Measurements from ENCODE around the gene FAP. TPM values are rescaled to one million over a fixed set of nuclear protein-coding genes. Genes with fewer than 3 reads are reported as not detected.

Gene FAP
- total RNA-seq, 4 donors from 2014 or later: 1.4 to 3.5 (median 2.0) TPM; not detected in 1

DNA sequence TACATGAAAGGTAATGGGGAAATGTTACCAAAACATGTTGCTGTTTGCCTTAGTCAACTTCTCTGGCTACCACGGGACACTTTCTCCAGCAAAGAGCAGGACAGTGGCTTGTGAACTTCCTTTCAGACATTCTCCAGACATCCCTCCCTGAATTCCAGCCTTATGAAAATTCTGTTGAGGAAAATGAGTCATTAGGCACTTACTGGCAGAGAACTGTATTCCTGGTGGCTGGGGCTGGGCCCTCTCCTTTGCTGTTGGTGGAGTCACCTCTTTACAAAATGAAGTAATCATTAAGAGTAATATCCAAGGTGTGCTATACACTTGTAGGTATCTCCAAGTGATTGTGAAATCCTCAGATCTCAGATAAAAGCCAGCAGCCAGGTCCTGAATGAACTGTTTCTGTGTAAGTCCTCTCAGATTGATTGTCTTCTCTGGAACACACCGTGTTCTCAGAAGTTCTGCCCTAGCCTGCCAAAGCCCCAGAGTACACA, 1.3 kb upstream of the FAP start:
- H3K36me3 ChIP-seq: no peaks in the 10 kb centered on the region
- peaks cover 0 to 16% (median 2%) of the 10 kb centered on the region in 4 donors for H3K4me1 ChIP-seq
- peak overlapping the region; percentile 41 to 65 (median 64) for H3K27ac ChIP-seq
- no peaks in the 10 kb centered on the region for H3K9me3 ChIP-seq
- DNase-seq: no peak
- TF ChIP-seq POLR2A (IDR thresholded peaks at IDR 0.05): no peak
- TF ChIP-seq EP300 (IDR thresholded peaks at IDR 0.05; ENCODE audit: low read depth): peak; percentile 78
- peak; percentile 63 to 83 (median 78) for TF ChIP-seq POLR2AphosphoS5 (IDR thresholded peaks at IDR 0.05)
- TF ChIP-seq, protein P1, sequence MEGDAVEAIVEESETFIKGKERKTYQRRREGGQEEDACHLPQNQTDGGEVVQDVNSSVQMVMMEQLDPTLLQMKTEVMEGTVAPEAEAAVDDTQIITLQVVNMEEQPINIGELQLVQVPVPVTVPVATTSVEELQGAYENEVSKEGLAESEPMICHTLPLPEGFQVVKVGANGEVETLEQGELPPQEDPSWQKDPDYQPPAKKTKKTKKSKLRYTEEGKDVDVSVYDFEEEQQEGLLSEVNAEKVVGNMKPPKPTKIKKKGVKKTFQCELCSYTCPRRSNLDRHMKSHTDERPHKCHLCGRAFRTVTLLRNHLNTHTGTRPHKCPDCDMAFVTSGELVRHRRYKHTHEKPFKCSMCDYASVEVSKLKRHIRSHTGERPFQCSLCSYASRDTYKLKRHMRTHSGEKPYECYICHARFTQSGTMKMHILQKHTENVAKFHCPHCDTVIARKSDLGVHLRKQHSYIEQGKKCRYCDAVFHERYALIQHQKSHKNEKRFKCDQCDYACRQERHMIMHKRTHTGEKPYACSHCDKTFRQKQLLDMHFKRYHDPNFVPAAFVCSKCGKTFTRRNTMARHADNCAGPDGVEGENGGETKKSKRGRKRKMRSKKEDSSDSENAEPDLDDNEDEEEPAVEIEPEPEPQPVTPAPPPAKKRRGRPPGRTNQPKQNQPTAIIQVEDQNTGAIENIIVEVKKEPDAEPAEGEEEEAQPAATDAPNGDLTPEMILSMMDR (IDR thresholded peaks at IDR 0.05): no peak
- intact Hi-C loops (cut with DNase I; ENCODE audit: low total_unique reads) (no loop called here), in situ Hi-C loops (cut with MboI; ENCODE audit: low pct_ligation_motif_present in 1 of 4, low pct_unique_long_range_greater_than_20kb in 1 of 4, low sequenced_read_pairs in 3 of 4) (no loop called here)
- no peak overlapping the region for H3K4me3 ChIP-seq
- no peaks in the 10 kb centered on the region for H3K27me3 ChIP-seq
- WGBS, 2 donors (ENCODE audit: low coverage in 1 of 2): 60% methylated on average over 2 of the region's 2 CpGs; no CpG with 5 or more reads in 1 of the 2 donors

DNA sequence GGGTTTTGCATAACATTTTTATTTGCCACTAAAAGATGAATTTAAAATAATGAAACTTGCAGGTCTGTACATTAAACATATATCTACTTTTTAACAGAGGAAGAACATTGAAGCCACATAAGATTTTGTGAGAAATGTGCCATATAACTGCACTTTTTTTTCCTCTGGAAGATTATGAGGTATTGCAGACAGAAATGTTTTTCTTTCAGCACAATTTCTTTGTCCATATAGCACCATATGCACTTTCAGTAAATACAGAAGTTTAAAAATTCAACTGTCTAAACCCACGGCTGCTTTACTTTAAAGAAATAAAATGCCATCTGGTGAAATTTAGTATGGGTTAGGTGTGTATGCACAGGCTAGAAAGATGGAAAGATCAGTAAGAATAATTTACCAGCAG, 470 bp upstream of the FAP start:
- Histone ChIP-seq H3K4me1 (peaks cover 0 to 16% (median 2%) of the 10 kb centered on the region in 4 donors), H3K36me3 (no peaks in the 10 kb centered on the region), H3K4me3 (no peak overlapping the region), H3K27ac (peak overlapping the region; percentile 58 to 65 (median 64)), H3K9me3 (no peaks in the 10 kb centered on the region), H3K27me3 (no peaks in the 10 kb centered on the region)
- no peak for DNase-seq
- WGBS, 2 donors (ENCODE audit: low coverage in 1 of 2): 78 to 82% methylated on average over 1 of the region's 1 CpG
- TF ChIP-seq, protein P1 (IDR thresholded peaks at IDR 0.05): no peak
- TF ChIP-seq POLR2A (IDR thresholded peaks at IDR 0.05): no peak
- no peak for TF ChIP-seq POLR2AphosphoS5 (IDR thresholded peaks at IDR 0.05)
- TF ChIP-seq EP300 (IDR thresholded peaks at IDR 0.05; ENCODE audit: low read depth): no peak
- intact Hi-C loops (cut with DNase I; ENCODE audit: low total_unique reads): no loop called here
- in situ Hi-C loops (cut with MboI; ENCODE audit: low pct_ligation_motif_present in 1 of 4, low pct_unique_long_range_greater_than_20kb in 1 of 4, low sequenced_read_pairs in 3 of 4): no loop called here

DNA sequence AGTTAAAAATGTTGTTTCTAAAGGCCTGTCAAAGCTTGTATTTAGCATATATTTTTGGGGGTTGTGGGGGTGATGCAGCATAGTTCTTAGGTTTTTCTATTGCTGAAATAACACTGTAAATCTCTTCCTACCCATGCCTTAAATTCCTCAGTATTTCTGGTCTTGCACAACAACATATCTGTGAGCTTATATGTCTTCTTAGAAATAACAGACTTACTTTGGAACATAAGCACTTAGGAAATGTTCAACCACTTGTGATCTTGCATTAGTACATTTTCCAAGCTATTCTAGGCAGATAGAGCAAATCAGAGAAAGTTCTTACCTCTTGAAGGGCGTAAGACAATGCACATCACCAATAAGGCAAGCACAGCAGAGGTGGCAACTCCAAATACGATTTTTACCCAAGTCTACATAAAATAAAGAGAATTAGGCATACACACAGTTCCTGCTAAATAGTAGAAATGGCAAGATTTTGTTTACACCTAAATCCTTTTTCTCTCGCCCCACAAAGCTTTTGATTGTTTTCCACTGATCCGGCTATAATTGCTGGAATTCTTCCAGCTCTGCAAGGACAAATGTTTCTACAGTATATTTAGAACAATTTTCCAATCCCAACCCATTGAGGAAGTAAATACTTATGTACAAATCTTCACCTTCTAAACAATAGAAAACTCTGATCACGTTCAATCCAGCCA, 512 bp downstream of the FAP start:
- Histone ChIP-seq H3K27me3 (no peaks in the 10 kb centered on the region), H3K36me3 (no peaks in the 10 kb centered on the region), H3K9me3 (no peaks in the 10 kb centered on the region), H3K4me3 (peak overlapping the region in 2 of 4 donors; percentile 5 to 13), H3K4me1 (peaks cover 0 to 16% (median 2%) of the 10 kb centered on the region in 4 donors), H3K27ac (peak overlapping the region; percentile 58 to 65 (median 64))
- DNase-seq: no peak
- WGBS, 2 donors (ENCODE audit: low coverage in 1 of 2): 49 to 50% methylated on average over 5 of the region's 5 CpGs
- intact Hi-C loops (cut with DNase I; ENCODE audit: low total_unique reads) (no loop called here), in situ Hi-C loops (cut with MboI; ENCODE audit: low pct_ligation_motif_present in 1 of 4, low pct_unique_long_range_greater_than_20kb in 1 of 4, low sequenced_read_pairs in 3 of 4) (no loop called here)
- TF ChIP-seq POLR2AphosphoS5 (IDR thresholded peaks at IDR 0.05): peak in 1 of 3 donors; percentile 14
- TF ChIP-seq POLR2A (IDR thresholded peaks at IDR 0.05): no peak

DNA sequence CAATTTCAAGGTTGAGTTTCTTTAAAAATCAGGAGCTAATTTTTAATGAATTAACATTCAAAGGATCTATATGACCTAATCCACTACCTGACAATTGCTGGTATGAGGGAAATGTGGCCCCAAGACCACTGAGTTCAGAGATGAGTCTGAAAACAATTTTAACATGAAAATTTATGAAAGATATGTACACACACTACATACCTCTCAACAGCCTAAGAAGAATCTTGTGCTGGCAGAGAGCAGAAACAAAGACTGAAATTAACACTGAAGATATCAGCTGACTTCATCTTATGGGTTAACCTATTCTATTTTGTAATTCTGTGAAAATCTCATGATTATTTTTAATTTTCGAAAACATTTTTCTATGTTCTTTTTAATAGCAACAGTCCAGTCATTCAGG, 1.7 kb downstream of the FAP start:
- H3K27ac ChIP-seq: no peak overlapping the region
- no peak overlapping the region for H3K4me3 ChIP-seq
- intact Hi-C loops (cut with DNase I; ENCODE audit: low total_unique reads): no loop called here
- H3K36me3 ChIP-seq: no peaks in the 10 kb centered on the region
- TF ChIP-seq POLR2A (IDR thresholded peaks at IDR 0.05) (no peak), POLR2AphosphoS5 (IDR thresholded peaks at IDR 0.05) (no peak), EP300 (IDR thresholded peaks at IDR 0.05; ENCODE audit: low read depth) (no peak)
- TF ChIP-seq, protein P1 (IDR thresholded peaks at IDR 0.05): no peak
- no peaks in the 10 kb centered on the region for H3K9me3 ChIP-seq
- in situ Hi-C loops (cut with MboI; ENCODE audit: low pct_ligation_motif_present in 1 of 4, low pct_unique_long_range_greater_than_20kb in 1 of 4, low sequenced_read_pairs in 3 of 4): no loop called here
- DNase-seq: no peak
- WGBS, 2 donors (ENCODE audit: low coverage in 1 of 2): 69 to 88% methylated on average over 1 of the region's 1 CpG
- H3K27me3 ChIP-seq: no peaks in the 10 kb centered on the region
- H3K4me1 ChIP-seq: peaks cover 0 to 16% (median 2%) of the 10 kb centered on the region in 4 donors
